ENCODE results near the gene EFNA1.

- no peak for TF ChIP-seq CTCF (IDR thresholded peaks at IDR 0.05; ENCODE audit: low read depth, low read length)
- TF ChIP-seq POLR2A (IDR thresholded peaks at IDR 0.05; ENCODE audit: extremely low read depth, insufficient read length), result no peak
- no peak for TF ChIP-seq MAX (IDR thresholded peaks at IDR 0.05; ENCODE audit: low read depth, low read length)
- no peak for TF ChIP-seq MYC (IDR thresholded peaks at IDR 0.05; ENCODE audit: low read depth, low read length)
Measured at GRCh38 chr1:155128755-155129473, 1.2 kb downstream of the EFNA1 start.
